Hepatocyte (in vitro differentiated cells): ENCODE results near the gene RMND1. TPM values are rescaled to one million over a fixed set of nuclear protein-coding genes. Genes with fewer than 3 reads are reported as not detected.

ENCODE experiments used
- DNase-seq: peaks from one replicate; pipeline ENCODE4 v3.0.0-alpha.2; 2016; ENCODE audit warnings: low spot score
- H2AFZ ChIP-seq: fragments of 200-600 bp; sonication (generic); 2 replicates; pipeline ENCODE4 v1.6.0; 2016; ENCODE audit warnings: antibody characterized with exemption, mild to moderate bottlenecking
- H3K27ac ChIP-seq: fragments of 200-600 bp; sonication (generic); 2 replicates; pipeline ENCODE4 v1.5.1; 2016; ENCODE audit warnings: mild to moderate bottlenecking
- H3K27me3 ChIP-seq: fragments of 200-600 bp; sonication (generic); 2 replicates; pipeline ENCODE4 v1.6.1; 2016
- H3K36me3 ChIP-seq: fragments of 200-600 bp; sonication (generic); replicated peaks from 2 replicates; pipeline ENCODE4 v1.5.1; 2016; ENCODE audit warnings: low read depth; ENCODE audit not compliant: insufficient read depth
- H3K4me1 ChIP-seq: fragments of 200-600 bp; sonication (generic); 2 replicates; pipeline ENCODE4 v1.5.1; 2016; ENCODE audit warnings: mild to moderate bottlenecking, moderate library complexity; ENCODE audit not compliant: insufficient read depth
- H3K4me2 ChIP-seq: fragments of 200-600 bp; sonication (generic); 2 replicates; pipeline ENCODE4 v1.6.0; 2016
- H3K4me3 ChIP-seq: fragments of 200-600 bp; sonication (generic); 2 replicates; pipeline ENCODE4 v1.5.1; 2016; ENCODE audit warnings: mild to moderate bottlenecking
- H3K79me2 ChIP-seq: fragments of 200-600 bp; sonication (generic); 2 replicates; pipeline ENCODE4 v1.6.0; 2017; ENCODE audit warnings: mild to moderate bottlenecking
- H3K9me2 ChIP-seq: fragments of 200-600 bp; sonication (generic); replicated peaks from 2 replicates; pipeline ENCODE4 v1.6.0; 2017; ENCODE audit warnings: mild to moderate bottlenecking; ENCODE audit not compliant: insufficient read depth
- H3K9me3 ChIP-seq: fragments of 200-600 bp; sonication (generic); 2 replicates; pipeline ENCODE4 v1.5.1; 2016; ENCODE audit warnings: low read depth, mild to moderate bottlenecking
- H4K20me1 ChIP-seq: fragments of 200-600 bp; sonication (generic); 2 replicates; pipeline ENCODE4 v1.6.0; 2016; ENCODE audit warnings: mild to moderate bottlenecking; ENCODE audit not compliant: insufficient read depth, poor library complexity, severe bottlenecking
- EZH2 ChIP-seq: fragments of 200-600 bp; sonication (generic); IDR thresholded peaks from 2 replicates; pipeline ENCODE4 v1.6.1; 2016; ENCODE audit warnings: antibody characterized with exemption, mild to moderate bottlenecking, borderline replicate concordance
- EZH2phosphoT487 ChIP-seq: fragments of 200-600 bp; sonication (generic); IDR thresholded peaks from one replicate; pipeline ENCODE4 v1.6.1; 2018; ENCODE audit warnings: antibody characterized with exemption, mild to moderate bottlenecking, low read depth, moderate library complexity; ENCODE audit not compliant: unreplicated experiment, severe bottlenecking
- WGBS: methylation state at CpG from one replicate; pipeline ENCODE4 v1.1.6; 2016; ENCODE audit warnings: low lambda C conversion rate; ENCODE audit errors: missing lambda C conversion rate; 5-methylcytosine and 5-hydroxymethylcytosine counted together
- polyA plus RNA-seq: library from polyadenylated mRNA; unstranded; fragments of >200 nt; fragmentation: Nextera tagmentation; extraction: Ambion mirVana; gene quantifications from 2 replicates; pipeline ENCODE4 v1.2.1, GENCODE V29; 2016
- total RNA-seq: library from RNA; depleted of rRNA; stranded (reverse); fragments of >200 nt; gene quantifications from 2 replicates; pipeline ENCODE4 v1.2.3, GENCODE V29; 2014
- TF ChIP-seq, protein P1 (sequence below): fragments of 200-600 bp; sonication (generic); IDR thresholded peaks from 2 replicates; pipeline ENCODE4 v1.5.1; 2016; ENCODE audit warnings: antibody characterized with exemption, mild to moderate bottlenecking; ENCODE audit not compliant: poor library complexity

RMND1 gene
- total and polyA plus RNA-seq, 2 experiments from 2014 or later, result 24.1 to 41.9 TPM

DNA sequence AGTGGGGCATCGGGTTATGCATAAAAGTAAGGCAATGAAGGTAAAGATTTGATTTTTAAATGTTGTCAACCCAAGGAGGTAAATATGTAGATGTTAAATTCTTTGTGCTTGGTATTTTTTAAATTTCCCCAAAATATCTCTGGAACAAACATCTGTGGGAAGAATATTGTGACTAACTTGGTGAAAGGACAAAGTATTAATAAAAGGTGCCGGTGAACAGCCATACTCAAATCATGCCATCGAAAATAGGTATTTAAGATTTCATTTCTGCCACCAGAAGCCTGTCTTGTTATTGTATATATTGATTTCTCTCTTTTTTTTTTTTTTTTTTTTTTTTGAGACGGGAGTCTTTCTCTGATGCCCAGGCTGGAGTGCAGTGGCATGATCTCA is 48.0 kb downstream of the RMND1 start:
- TF ChIP-seq EZH2 (no peak), EZH2phosphoT487 (no peak)
- TF ChIP-seq, protein P1, sequence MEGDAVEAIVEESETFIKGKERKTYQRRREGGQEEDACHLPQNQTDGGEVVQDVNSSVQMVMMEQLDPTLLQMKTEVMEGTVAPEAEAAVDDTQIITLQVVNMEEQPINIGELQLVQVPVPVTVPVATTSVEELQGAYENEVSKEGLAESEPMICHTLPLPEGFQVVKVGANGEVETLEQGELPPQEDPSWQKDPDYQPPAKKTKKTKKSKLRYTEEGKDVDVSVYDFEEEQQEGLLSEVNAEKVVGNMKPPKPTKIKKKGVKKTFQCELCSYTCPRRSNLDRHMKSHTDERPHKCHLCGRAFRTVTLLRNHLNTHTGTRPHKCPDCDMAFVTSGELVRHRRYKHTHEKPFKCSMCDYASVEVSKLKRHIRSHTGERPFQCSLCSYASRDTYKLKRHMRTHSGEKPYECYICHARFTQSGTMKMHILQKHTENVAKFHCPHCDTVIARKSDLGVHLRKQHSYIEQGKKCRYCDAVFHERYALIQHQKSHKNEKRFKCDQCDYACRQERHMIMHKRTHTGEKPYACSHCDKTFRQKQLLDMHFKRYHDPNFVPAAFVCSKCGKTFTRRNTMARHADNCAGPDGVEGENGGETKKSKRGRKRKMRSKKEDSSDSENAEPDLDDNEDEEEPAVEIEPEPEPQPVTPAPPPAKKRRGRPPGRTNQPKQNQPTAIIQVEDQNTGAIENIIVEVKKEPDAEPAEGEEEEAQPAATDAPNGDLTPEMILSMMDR, result no peak
- H3K4me2 ChIP-seq, result no peak overlapping the region
- peaks cover 33% of the 10 kb centered on the region for H4K20me1 ChIP-seq
- H3K9me3 ChIP-seq, result no peaks in the 10 kb centered on the region
- no peaks in the 10 kb centered on the region for H3K36me3 ChIP-seq
- H3K27me3 ChIP-seq, result no peaks in the 10 kb centered on the region
- H3K4me3 ChIP-seq, result no peak overlapping the region
- DNase-seq, result no peak
- peaks cover 70% of the 10 kb centered on the region for H3K79me2 ChIP-seq
- 98% methylated on average over 3 of the region's 4 CpGs for WGBS
- H2AFZ ChIP-seq, result no peak overlapping the region
- H3K4me1 ChIP-seq, result peaks cover 5% of the 10 kb centered on the region
- H3K9me2 ChIP-seq, result no peaks in the 10 kb centered on the region
- H3K27ac ChIP-seq, result no peak overlapping the region

- TF ChIP-seq EZH2, result no peak
- TF ChIP-seq, protein P1, result no peak
- TF ChIP-seq EZH2phosphoT487, result no peak
- Histone ChIP-seq H3K4me2 (no peak overlapping the region), H3K9me3 (no peaks in the 10 kb centered on the region), H3K9me2 (no peaks in the 10 kb centered on the region), H3K4me1 (peaks cover 5% of the 10 kb centered on the region), H4K20me1 (peaks cover 49% of the 10 kb centered on the region), H3K27me3 (no peaks in the 10 kb centered on the region), H3K36me3 (no peaks in the 10 kb centered on the region), H2AFZ (no peak overlapping the region), H3K27ac (no peak overlapping the region), H3K79me2 (peaks cover 87% of the 10 kb centered on the region), H3K4me3 (no peak overlapping the region)
- WGBS, result 96% methylated on average over 1 of the region's 1 CpG
- DNase-seq, result no peak
Measured at GRCh38 chr6:151402228-151402627, 49.7 kb downstream of the RMND1 start.

- H3K79me2 ChIP-seq, result peaks cover 96% of the 10 kb centered on the region
- H3K9me2 ChIP-seq, result no peaks in the 10 kb centered on the region
- no peaks in the 10 kb centered on the region for H3K9me3 ChIP-seq
- H2AFZ ChIP-seq, result no peak overlapping the region
- H3K4me1 ChIP-seq, result peaks cover 6% of the 10 kb centered on the region
- H4K20me1 ChIP-seq, result peaks cover 62% of the 10 kb centered on the region
- no peaks in the 10 kb centered on the region for H3K36me3 ChIP-seq
- no peak for DNase-seq
- WGBS, result 87% methylated on average over 6 of the region's 6 CpGs
- no peak for TF ChIP-seq EZH2phosphoT487
- TF ChIP-seq, protein P1, result no peak
- no peak for TF ChIP-seq EZH2
- H3K4me2 ChIP-seq, result no peak overlapping the region
- no peak overlapping the region for H3K4me3 ChIP-seq
- H3K27ac ChIP-seq, result no peak overlapping the region
- H3K27me3 ChIP-seq, result no peaks in the 10 kb centered on the region
Measured at GRCh38 chr6:151400473-151400872, 51.5 kb downstream of the RMND1 start.

- Histone ChIP-seq H3K27me3 (no peaks in the 10 kb centered on the region), H3K4me1 (peaks cover 11% of the 10 kb centered on the region), H3K4me3 (no peak overlapping the region), H2AFZ (no peak overlapping the region), H3K79me2 (peaks cover 96% of the 10 kb centered on the region), H3K9me3 (no peaks in the 10 kb centered on the region), H4K20me1 (peaks cover 69% of the 10 kb centered on the region), H3K27ac (no peak overlapping the region), H3K36me3 (no peaks in the 10 kb centered on the region), H3K4me2 (no peak overlapping the region), H3K9me2 (no peaks in the 10 kb centered on the region)
- TF ChIP-seq, protein P1, result no peak
- no peak for TF ChIP-seq EZH2phosphoT487
- no peak for DNase-seq
- 73% methylated on average over 3 of the region's 3 CpGs for WGBS
Measured at GRCh38 chr6:151399679-151400078, 52.2 kb downstream of the RMND1 start.
